A549 (cell line): Measurements from ENCODE around the gene MUC3A. TPM values are rescaled to one million over a fixed set of nuclear protein-coding genes. Genes with fewer than 3 reads are reported as not detected.
"Not testable (repeated sequence)": the region's sequence is repeated elsewhere in the genome, so short reads cannot be mapped to it uniquely, and the experiment has no call there.

ENCODE experiments used
- ATAC-seq, 2 experiments: fragments of 200-7000 bp in 1 of 2; fragments of >200 bp in 1 of 2; cut with Nextera tagmentation in 1 of 2; cut with Tn5 transposase in 1 of 2; 3 replicates each; pipeline versions ENCODE4 v1.8.0 to v1.9.1; 2018 to 2020; ENCODE audit warnings: mild to moderate bottlenecking in 1 of 2, moderate library complexity in 1 of 2
- CTCF ChIA-PET: fragments of 300-600 bp; sonication (Branson Sonifier 250); formaldehyde crosslinking; extraction: SDS; loops from one replicate; lab custom pipeline; 2021; ENCODE audit warnings: antibody characterized with exemption, inconsistent platforms; lab: Yijun Ruan, JAX
- POLR2A ChIA-PET: fragments of 350-600 bp; formaldehyde crosslinking; extraction: SDS; loops from one replicate; lab custom pipeline; 2021; ENCODE audit warnings: antibody characterized with exemption, inconsistent platforms; lab: Yijun Ruan, JAX
- DNase-seq, 2 experiments: peaks; one replicate each; pipeline versions ENCODE4 v3.0.0 to v3.0.0-alpha.2; 2011 to 2016; ENCODE audit warnings: low read depth in 1 of 2, low spot score in 1 of 2
- FAIRE-seq: peaks from 2 replicates; lab custom pipeline; 2011; peaks lifted over from hg19 to GRCh38; lab: Jason Lieb, UNC
- H3K27ac ChIP-seq, 2 experiments: fragments of >200 bp; sonication (Bioruptor Twin); formaldehyde crosslinking; 3 replicates each; pipeline ENCODE4 v1.5.1; 2016 to 2017
- H3K4me1 ChIP-seq: fragments of >200 bp; sonication (Bioruptor Twin); formaldehyde crosslinking; 3 replicates; pipeline ENCODE4 v1.6.1; 2016
- H3K4me2 ChIP-seq: fragments of >200 bp; sonication (Bioruptor Twin); formaldehyde crosslinking; 3 replicates; pipeline ENCODE4 v1.6.1; 2016
- H3K4me3 ChIP-seq: fragments of >200 bp; sonication (Bioruptor Twin); formaldehyde crosslinking; 3 replicates; pipeline ENCODE4 v1.5.1; 2016
- H3K9me3 ChIP-seq: fragments of >200 bp; sonication (Bioruptor Twin); formaldehyde crosslinking; 3 replicates; pipeline ENCODE4 v1.6.1; 2016
- CBX2 ChIP-seq: fragments of 200-600 bp; sonication (generic); IDR thresholded peaks from 2 replicates; pipeline ENCODE4 v1.6.1; 2016; ENCODE audit warnings: low read depth, mild to moderate bottlenecking, borderline replicate concordance
- CEBPB ChIP-seq, 2 experiments: fragments of >200 bp in 1 of 2; sonication (Bioruptor Twin) in 1 of 2; formaldehyde crosslinking in 1 of 2; IDR thresholded peaks; 2 replicates each; pipeline ENCODE4 v1.6.1; 2012 to 2016
- CHD4 ChIP-seq: fragments of 200-600 bp; sonication (generic); IDR thresholded peaks from 2 replicates; pipeline ENCODE4 v1.6.1; 2016; ENCODE audit warnings: antibody characterized with exemption, mild to moderate bottlenecking, borderline replicate concordance
- CTCF ChIP-seq: fragments of >200 bp; sonication (Bioruptor Twin); formaldehyde crosslinking; IDR thresholded peaks from 3 replicates; pipeline ENCODE4 v1.5.1; 2016
- E2F6 ChIP-seq: IDR thresholded peaks from 2 replicates; pipeline ENCODE4 v1.6.1; 2012; ENCODE audit warnings: low read depth, borderline replicate concordance
- EHF ChIP-seq: fragments of 250-450 bp; sonication (Bioruptor Pico); IDR thresholded peaks from 2 replicates; pipeline ENCODE4 v1.5.0; 2020; ENCODE audit warnings: mild to moderate bottlenecking
- EP300 ChIP-seq, 2 experiments: fragments of >200 bp; sonication (Bioruptor Twin); formaldehyde crosslinking; IDR thresholded peaks; 2 replicates in 1 of 2; 3 replicates in 1 of 2; pipeline ENCODE4 v1.6.1; 2016 to 2017
- HDAC2 ChIP-seq: fragments of 200-600 bp; sonication (generic); IDR thresholded peaks from 2 replicates; pipeline ENCODE4 v1.6.1; 2016
- HEYL ChIP-seq: fragments of 250-450 bp; sonication (Bioruptor Pico); IDR thresholded peaks from 2 replicates; pipeline ENCODE4 v1.8.0; 2021; ENCODE audit warnings: mild to moderate bottlenecking, moderate library complexity
- HOXB13 ChIP-seq: fragments of 250-450 bp; sonication (Bioruptor Pico); IDR thresholded peaks from 2 replicates; pipeline ENCODE4 v1.5.0; 2020; ENCODE audit warnings: low read depth, mild to moderate bottlenecking, moderate library complexity
- JUN ChIP-seq, 2 experiments: fragments of >200 bp; sonication (Bioruptor Twin); formaldehyde crosslinking; IDR thresholded peaks; 2 replicates in 1 of 2; 3 replicates in 1 of 2; pipeline ENCODE4 v1.6.1; 2016 to 2017
- MAZ ChIP-seq: fragments of 150-350 bp; IDR thresholded peaks from 2 replicates; pipeline ENCODE4 v1.6.1; 2014; ENCODE audit warnings: antibody characterized with exemption, low read depth, low read length, borderline replicate concordance
- RAD21 ChIP-seq, 2 experiments: fragments of >200 bp in 1 of 2; sonication (Bioruptor Twin) in 1 of 2; formaldehyde crosslinking in 1 of 2; IDR thresholded peaks in 1 of 2; conservative IDR thresholded peaks in 1 of 2; 2 replicates in 1 of 2; 3 replicates in 1 of 2; pipeline ENCODE4 v1.6.1; 2012 to 2018; ENCODE audit warnings: inconsistent platforms in 1 of 2
- RCOR1 ChIP-seq: fragments of 150-350 bp; IDR thresholded peaks from 2 replicates; pipeline ENCODE4 v1.6.1; 2014; ENCODE audit warnings: antibody characterized with exemption, low read length, low read depth
- REST ChIP-seq: fragments of 200-600 bp; sonication (generic); IDR thresholded peaks from 2 replicates; pipeline ENCODE4 v1.6.1; 2016; ENCODE audit warnings: antibody characterized with exemption, mild to moderate bottlenecking, moderate library complexity
- RNF2 ChIP-seq: fragments of 200-600 bp; sonication (generic); IDR thresholded peaks from 2 replicates; pipeline ENCODE4 v1.6.1; 2016; ENCODE audit warnings: low read depth, mild to moderate bottlenecking, antibody characterized with exemption, moderate library complexity, borderline replicate concordance
- SMC3 ChIP-seq: fragments of >200 bp; sonication (Bioruptor Twin); formaldehyde crosslinking; IDR thresholded peaks from 3 replicates; pipeline ENCODE4 v1.6.1; 2018; ENCODE audit warnings: inconsistent platforms
- SREBF2 ChIP-seq: fragments of 450-650 bp; IDR thresholded peaks from 2 replicates; pipeline ENCODE4 v1.6.1; 2014; ENCODE audit warnings: mild to moderate bottlenecking, moderate library complexity
- WGBS: methylation state at CpG from one replicate; pipeline ENCODE4 v1.1.6; 2017; ENCODE audit errors: missing lambda C conversion rate; 5-methylcytosine and 5-hydroxymethylcytosine counted together
- polyA plus RNA-seq, 4 experiments: library from polyadenylated mRNA; depleted of rRNA in 3 of 4; stranded (reverse); fragments of >200 nt; fragmentation: RNase III in 1 of 4; extraction: RNeasy Plus Mini Kit Qiagen cat#74134 plus additional on column Dnase treatment in 1 of 4; gene quantifications; 2 replicates in 3 of 4; 3 replicates in 1 of 4; pipeline ENCODE4 v1.2.3, GENCODE V29; 2011 to 2017
- TF ChIP-seq, protein P1 (sequence below): IDR thresholded peaks from 2 replicates; pipeline ENCODE4 v1.6.1; 2012
- TF ChIP-seq, protein P2 (sequence below): fragments of 450-650 bp; IDR thresholded peaks from 2 replicates; pipeline ENCODE4 v1.6.1; 2014; ENCODE audit warnings: antibody characterized with exemption
- TF ChIP-seq, protein P3 (sequence below): fragments of >200 bp; sonication (Bioruptor Twin); formaldehyde crosslinking; IDR thresholded peaks from 3 replicates; pipeline ENCODE4 v1.6.1; 2016
- TF ChIP-seq, protein P4 (sequence below): fragments of 150-350 bp; IDR thresholded peaks from 2 replicates; pipeline ENCODE4 v1.6.1; 2014; ENCODE audit warnings: low read depth, mild to moderate bottlenecking, low read length

The MUC3A gene
- polyA plus RNA-seq, 2 of the 4 experiments (the other 2 are of a cell fraction) = 4.0 to 6.9 TPM

DNA sequence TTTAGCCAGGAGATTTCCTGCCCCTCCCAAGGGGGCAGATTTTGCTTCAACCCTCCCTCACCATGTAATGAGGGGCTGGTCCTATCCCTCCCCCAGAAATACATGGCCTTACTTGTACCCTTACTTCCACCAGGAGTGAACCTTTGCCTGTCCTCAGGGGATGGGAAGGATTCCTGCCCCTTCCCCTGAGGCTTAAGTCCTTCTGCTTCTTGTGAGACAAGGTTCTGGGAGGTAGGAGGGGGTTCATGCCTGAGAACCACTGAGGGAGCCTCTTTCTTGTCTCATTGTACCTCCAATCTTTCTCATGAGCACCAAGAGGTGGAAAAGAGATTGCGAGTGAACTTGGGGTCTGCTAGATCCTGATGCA lies 19.5 kb upstream of the MUC3A start:
- ChIA-PET POLR2A (no interaction called here), CTCF (interaction anchor here (0.5 kb wide), 1 partner anchor 221 kb away, joined by 3 read pairs; no protein-coding TSS in a partner anchor)
- FAIRE-seq = no peak
- H3K4me3 ChIP-seq = no peak overlapping the region
- DNase-seq = no peak
- no peak for ATAC-seq
- H3K4me2 ChIP-seq = no peak overlapping the region
- H3K4me1 ChIP-seq = no peaks in the 10 kb centered on the region
- peaks cover 16% of the 10 kb centered on the region; the same call in 2 of the 3 replicates for H3K9me3 ChIP-seq
- TF ChIP-seq, protein P1, sequence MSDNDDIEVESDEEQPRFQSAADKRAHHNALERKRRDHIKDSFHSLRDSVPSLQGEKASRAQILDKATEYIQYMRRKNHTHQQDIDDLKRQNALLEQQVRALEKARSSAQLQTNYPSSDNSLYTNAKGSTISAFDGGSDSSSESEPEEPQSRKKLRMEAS = no peak
- no peak for TF ChIP-seq E2F6
- TF ChIP-seq CTCF = no peak
- no peak for TF ChIP-seq SREBF2
- TF ChIP-seq, protein P2, sequence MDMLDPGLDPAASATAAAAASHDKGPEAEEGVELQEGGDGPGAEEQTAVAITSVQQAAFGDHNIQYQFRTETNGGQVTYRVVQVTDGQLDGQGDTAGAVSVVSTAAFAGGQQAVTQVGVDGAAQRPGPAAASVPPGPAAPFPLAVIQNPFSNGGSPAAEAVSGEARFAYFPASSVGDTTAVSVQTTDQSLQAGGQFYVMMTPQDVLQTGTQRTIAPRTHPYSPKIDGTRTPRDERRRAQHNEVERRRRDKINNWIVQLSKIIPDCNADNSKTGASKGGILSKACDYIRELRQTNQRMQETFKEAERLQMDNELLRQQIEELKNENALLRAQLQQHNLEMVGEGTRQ = no peak
- TF ChIP-seq, protein P3, sequence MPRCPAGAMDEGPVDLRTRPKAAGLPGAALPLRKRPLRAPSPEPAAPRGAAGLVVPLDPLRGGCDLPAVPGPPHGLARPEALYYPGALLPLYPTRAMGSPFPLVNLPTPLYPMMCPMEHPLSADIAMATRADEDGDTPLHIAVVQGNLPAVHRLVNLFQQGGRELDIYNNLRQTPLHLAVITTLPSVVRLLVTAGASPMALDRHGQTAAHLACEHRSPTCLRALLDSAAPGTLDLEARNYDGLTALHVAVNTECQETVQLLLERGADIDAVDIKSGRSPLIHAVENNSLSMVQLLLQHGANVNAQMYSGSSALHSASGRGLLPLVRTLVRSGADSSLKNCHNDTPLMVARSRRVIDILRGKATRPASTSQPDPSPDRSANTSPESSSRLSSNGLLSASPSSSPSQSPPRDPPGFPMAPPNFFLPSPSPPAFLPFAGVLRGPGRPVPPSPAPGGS = no peak
- no peak for TF ChIP-seq HOXB13
- 62% methylated on average over 1 of the region's 1 CpG for WGBS
- H3K27ac ChIP-seq = no peak overlapping the region

- ATAC-seq (peak in 1 of 2 experiments; percentile 40; a peak in 1 of 6 replicates), DNase-seq (no peak), FAIRE-seq (no peak)
- Histone ChIP-seq H3K4me3 (no peak overlapping the region), H3K27ac (no peak overlapping the region), H3K4me1 (no peaks in the 10 kb centered on the region), H3K9me3 (peaks cover 28% of the 10 kb centered on the region), H3K4me2 (no peak overlapping the region)
- ChIA-PET POLR2A (no interaction called here), CTCF (interaction anchor here (1.2 to 3.1 kb wide), 2 partner anchors 9 to 125 kb away, joined by 3 to 14 read pairs; no protein-coding TSS in a partner anchor)
- TF ChIP-seq EHF (CRISPR knock-in tag) (no peak), JUN (IDR thresholded peaks at IDR 0.05) (no peak), CEBPB (IDR thresholded peaks at IDR 0.05) (no peak), RAD21 (conservative IDR thresholded peaks at IDR 0.05 in 1 of 2, IDR thresholded peaks at IDR 0.05 in 1 of 2) (no peak), RCOR1 (no peak), MAZ (no peak), SMC3 (no peak), EP300 (IDR thresholded peaks at IDR 0.05) (no peak), HEYL (CRISPR knock-in tag) (no peak), REST (no peak), CBX2 (no peak), CHD4 (no peak), HDAC2 (no peak), RNF2 (no peak)
- TF ChIP-seq, protein P1 = no peak
- TF ChIP-seq, protein P4, sequence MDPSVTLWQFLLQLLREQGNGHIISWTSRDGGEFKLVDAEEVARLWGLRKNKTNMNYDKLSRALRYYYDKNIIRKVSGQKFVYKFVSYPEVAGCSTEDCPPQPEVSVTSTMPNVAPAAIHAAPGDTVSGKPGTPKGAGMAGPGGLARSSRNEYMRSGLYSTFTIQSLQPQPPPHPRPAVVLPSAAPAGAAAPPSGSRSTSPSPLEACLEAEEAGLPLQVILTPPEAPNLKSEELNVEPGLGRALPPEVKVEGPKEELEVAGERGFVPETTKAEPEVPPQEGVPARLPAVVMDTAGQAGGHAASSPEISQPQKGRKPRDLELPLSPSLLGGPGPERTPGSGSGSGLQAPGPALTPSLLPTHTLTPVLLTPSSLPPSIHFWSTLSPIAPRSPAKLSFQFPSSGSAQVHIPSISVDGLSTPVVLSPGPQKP = no peak
- TF ChIP-seq, protein P2 = no peak
- 6% methylated on average over 2 of the region's 4 CpGs for WGBS
Measured at GRCh38 chr7:100933734-100934133, 15.6 kb upstream of the MUC3A start.

- H3K27ac ChIP-seq, CTCF ChIA-PET, H3K4me1 ChIP-seq, ATAC-seq, DNase-seq, POLR2A ChIA-PET, H3K4me3 ChIP-seq, FAIRE-seq, H3K4me2 ChIP-seq: not testable (repeated sequence)
- peaks cover 42% of the 10 kb centered on the region for H3K9me3 ChIP-seq
- 22% methylated on average over 2 of the region's 2 CpGs for WGBS
Measured at GRCh38 chr7:100935381-100935780, 14.0 kb upstream of the MUC3A start.
